GM12892 (cell line): ENCODE measurements around the gene PNMA8C.

Source experiments
- POLR2A ChIP-seq: IDR thresholded peaks from 2 replicates; pipeline ENCODE4 v1.6.1; 2011; ENCODE audit warnings: low read depth, low read length, control low read depth
- POLR2AphosphoS5 ChIP-seq: IDR thresholded peaks from 2 replicates; pipeline ENCODE4 v1.6.1; 2011; ENCODE audit warnings: low read depth, low read length, control low read depth

DNA sequence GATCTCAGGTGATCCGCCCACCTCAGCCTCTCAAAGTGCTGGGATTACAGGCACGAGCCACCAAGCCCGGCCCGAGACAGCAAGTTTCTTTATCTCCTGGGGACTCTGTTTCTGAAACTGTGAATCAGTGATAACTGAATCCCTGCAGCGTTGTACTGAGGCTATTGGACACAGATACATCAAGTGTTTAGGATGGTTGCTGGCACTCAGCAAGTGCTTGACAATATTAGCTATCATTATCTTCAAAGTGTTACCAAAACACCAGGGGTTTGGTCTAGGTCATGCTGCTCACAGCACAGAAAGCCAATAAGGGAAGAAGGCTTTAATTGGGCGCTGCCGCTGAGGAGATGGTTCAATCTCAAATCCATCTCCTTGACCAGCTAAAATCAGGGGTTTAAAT is 20.5 kb upstream of the PNMA8C start:
- no peak for TF ChIP-seq POLR2A
- TF ChIP-seq POLR2AphosphoS5: no peak
